DMS153 treated with DMSO at 0.1 percent for 48 hours (cell line): ENCODE results near the gene PRKG2.

Experiments
- DNase-seq: peaks from one replicate; lab custom pipeline; 2025; ENCODE audit not compliant: unreplicated experiment; lab: John Stamatoyannopoulos, UW

The PRKG2 gene

DNA sequence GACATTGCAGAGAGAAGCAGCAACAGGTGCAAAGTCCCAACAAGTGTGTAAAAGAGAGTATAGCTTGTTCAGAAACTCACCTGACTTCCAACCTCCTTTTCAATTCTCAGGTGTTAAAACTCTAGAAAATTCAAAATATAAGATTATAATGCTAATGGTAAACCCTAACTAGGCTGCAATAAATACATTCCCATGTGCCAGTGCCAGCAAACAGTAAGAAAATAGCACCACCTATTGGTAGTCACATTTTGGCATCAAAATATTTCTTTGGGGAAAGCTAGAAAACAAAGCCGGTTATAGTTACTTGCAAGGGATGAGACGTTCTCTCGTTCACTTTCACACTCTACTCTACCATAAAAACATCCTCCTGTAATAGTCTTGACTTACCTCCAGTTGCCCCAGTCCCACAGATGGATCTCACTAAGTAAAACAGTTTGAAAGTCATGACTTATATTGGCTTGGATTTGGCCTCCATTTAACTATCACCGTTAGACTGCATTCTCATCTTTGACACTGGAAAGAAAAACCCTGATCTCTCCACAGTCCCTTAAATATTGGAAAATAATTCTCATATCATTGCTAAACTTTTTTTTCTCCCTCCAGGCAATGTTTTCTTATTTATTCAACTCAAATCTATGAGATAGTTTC is 174.9 kb downstream of the PRKG2 start:
- peak; percentile 52 for DNase-seq

GRCh38 chr4:81039351-81039972 is 175.6 kb downstream of the PRKG2 start:
- DNase-seq: no peak

DNA sequence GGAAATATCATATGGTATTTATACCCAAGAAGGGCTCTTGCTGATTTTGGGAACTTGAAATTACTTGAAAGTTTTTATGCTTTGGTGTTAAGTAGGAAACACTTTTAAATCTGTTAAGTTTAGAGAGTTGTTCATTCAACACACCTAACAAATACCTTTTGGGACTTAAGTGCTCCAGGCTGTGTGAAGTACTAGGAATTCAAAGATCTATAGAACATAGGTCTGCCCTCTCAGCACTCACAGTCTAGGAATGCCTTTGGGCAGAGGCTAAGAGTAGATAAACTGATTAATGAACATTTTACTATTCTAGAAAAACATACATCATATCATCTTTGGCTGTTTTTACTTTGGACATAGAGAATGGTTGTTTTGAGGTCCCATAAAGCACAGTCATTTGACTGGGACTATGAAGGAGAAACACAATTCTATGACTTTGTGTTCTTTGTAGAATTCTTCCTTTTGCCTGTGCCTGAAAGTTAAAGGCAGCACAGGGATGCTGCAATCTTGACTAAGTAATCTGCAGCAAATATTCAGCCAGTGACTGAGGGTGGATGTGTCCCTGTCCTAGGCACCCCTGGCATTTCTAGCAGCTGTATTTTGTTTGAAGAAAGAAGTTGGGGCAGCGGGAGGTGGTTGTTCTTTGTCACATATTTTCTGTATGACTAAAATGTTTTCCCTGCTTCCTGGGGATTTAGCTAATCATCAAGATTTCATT is 176.2 kb downstream of the PRKG2 start:
- DNase-seq: no peak
